Glutamatergic neuron (in vitro differentiated cells): ENCODE measurements around the gene ACAP2. TPM values are rescaled to one million over a fixed set of nuclear protein-coding genes. Genes with fewer than 3 reads are reported as not detected.

Experiments
- DNase-seq: peaks from one replicate; pipeline ENCODE4 v3.0.0; 2022
- H3K27ac Mint-ChIP-seq: one replicate; pipeline ENCODE4 v1.8.0; 2020; ENCODE audit warnings: mild to moderate bottlenecking, mixed read lengths, inconsistent platforms; ENCODE audit not compliant: unreplicated experiment
- H3K27me3 Mint-ChIP-seq: one replicate; pipeline ENCODE4 v1.8.0; 2020; ENCODE audit warnings: mild to moderate bottlenecking, moderate library complexity, mixed read lengths, inconsistent platforms; ENCODE audit not compliant: unreplicated experiment
- H3K36me3 Mint-ChIP-seq: one replicate; pipeline ENCODE4 v1.8.0; 2020; ENCODE audit warnings: mild to moderate bottlenecking, mixed read lengths, inconsistent platforms; ENCODE audit not compliant: unreplicated experiment
- H3K4me1 Mint-ChIP-seq: one replicate; pipeline ENCODE4 v1.8.0; 2020; ENCODE audit warnings: mild to moderate bottlenecking, low read depth, mixed read lengths, inconsistent platforms; ENCODE audit not compliant: unreplicated experiment
- H3K4me3 Mint-ChIP-seq: one replicate; pipeline ENCODE4 v1.8.0; 2020; ENCODE audit warnings: mild to moderate bottlenecking, mixed read lengths, inconsistent platforms; ENCODE audit not compliant: unreplicated experiment
- H3K9me3 Mint-ChIP-seq: one replicate; pipeline ENCODE4 v1.8.0; 2020; ENCODE audit warnings: mild to moderate bottlenecking, moderate library complexity, mixed read lengths, inconsistent platforms; ENCODE audit not compliant: unreplicated experiment
- total RNA-seq: library from RNA; stranded (reverse); fragmentation: NEBNext Ultra II Directional; extraction: Animal tissue kit (Norgen Biotek cat#: 25700); gene quantifications from one replicate; pipeline ENCODE4 v1.2.1, GENCODE V29; 2021; ENCODE audit not compliant: unreplicated experiment
- TF ChIP-seq, protein P1 (sequence below): fragments of 200-600 bp; sonication (generic); IDR thresholded peaks from one replicate; pipeline ENCODE4 v1.5.0; 2021; ENCODE audit not compliant: partially characterized antibody, unreplicated experiment

ACAP2 gene
- total RNA-seq, 1 donor from 2014 or later = 60.9 TPM

DNA sequence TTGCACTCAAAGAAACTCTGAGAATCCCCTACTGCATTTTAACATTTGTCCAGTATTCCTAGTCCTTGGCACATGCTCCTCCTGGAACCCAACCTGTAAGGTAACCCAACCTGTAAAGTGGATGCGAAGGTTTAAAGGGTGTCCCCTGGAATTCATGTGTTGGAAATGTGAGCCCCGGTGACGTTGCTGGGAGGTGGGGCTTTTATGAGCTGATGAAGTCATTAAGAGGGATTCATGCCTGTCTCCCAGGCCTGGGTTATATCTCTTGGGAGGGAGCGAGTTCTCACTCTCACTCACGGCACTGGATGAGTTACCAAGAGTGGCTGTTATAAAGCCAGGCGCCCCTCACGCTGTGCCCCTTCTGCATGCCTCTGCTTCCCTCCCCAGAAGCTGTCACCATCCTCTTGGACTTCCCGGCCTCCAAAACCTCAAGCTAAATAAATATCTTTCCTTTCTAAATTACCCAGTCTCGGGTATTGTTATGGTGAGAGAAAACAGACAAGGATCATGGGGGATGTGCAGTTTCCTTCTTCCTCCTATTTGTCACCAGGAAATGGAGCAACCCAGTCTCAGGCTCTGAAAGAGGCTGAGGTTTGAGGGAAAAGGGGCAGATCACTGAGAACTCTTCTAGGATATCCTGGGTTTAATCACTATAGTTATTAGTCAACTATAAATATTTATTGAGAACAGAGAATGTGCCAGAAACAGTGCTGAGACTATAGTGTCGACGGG, 179.5 kb downstream of the ACAP2 start:
- H3K27ac Mint-ChIP-seq = no peak overlapping the region
- peaks cover 35% of the 10 kb centered on the region for H3K4me1 Mint-ChIP-seq
- H3K4me3 Mint-ChIP-seq = no peak overlapping the region

DNA sequence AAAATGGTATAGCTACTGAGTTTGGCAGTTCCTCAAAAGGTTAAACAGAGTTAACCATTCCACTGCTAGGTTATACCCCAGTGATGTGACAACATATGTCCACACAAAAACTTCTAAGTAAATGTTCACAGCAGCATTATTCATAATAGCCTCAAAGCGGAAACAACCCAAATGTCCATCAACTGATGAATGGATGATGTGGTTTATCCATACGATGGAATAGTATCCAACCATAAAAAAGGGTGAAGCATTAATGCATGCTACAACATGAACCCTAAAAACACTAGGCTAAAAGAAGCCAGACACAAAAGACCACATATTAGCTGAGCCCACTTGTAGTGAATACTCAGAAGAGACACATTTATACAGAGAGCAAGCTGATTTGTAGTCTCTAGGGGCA, 180.9 kb downstream of the ACAP2 start:
- H3K9me3 Mint-ChIP-seq = peaks cover 4% of the 10 kb centered on the region
- H3K4me1 Mint-ChIP-seq = peaks cover 34% of the 10 kb centered on the region
- TF ChIP-seq, protein P1, sequence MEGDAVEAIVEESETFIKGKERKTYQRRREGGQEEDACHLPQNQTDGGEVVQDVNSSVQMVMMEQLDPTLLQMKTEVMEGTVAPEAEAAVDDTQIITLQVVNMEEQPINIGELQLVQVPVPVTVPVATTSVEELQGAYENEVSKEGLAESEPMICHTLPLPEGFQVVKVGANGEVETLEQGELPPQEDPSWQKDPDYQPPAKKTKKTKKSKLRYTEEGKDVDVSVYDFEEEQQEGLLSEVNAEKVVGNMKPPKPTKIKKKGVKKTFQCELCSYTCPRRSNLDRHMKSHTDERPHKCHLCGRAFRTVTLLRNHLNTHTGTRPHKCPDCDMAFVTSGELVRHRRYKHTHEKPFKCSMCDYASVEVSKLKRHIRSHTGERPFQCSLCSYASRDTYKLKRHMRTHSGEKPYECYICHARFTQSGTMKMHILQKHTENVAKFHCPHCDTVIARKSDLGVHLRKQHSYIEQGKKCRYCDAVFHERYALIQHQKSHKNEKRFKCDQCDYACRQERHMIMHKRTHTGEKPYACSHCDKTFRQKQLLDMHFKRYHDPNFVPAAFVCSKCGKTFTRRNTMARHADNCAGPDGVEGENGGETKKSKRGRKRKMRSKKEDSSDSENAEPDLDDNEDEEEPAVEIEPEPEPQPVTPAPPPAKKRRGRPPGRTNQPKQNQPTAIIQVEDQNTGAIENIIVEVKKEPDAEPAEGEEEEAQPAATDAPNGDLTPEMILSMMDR = no peak
- H3K27ac Mint-ChIP-seq = no peak overlapping the region
- H3K36me3 Mint-ChIP-seq = no peaks in the 10 kb centered on the region
- no peak for DNase-seq
- H3K27me3 Mint-ChIP-seq = peaks cover 4% of the 10 kb centered on the region
- H3K4me3 Mint-ChIP-seq = no peak overlapping the region

More for the DNA sequence above, 179.5 kb downstream of the ACAP2 start:
- TF ChIP-seq, protein P1 = no peak
- no peak for DNase-seq
- H3K9me3 Mint-ChIP-seq = peaks cover 1% of the 10 kb centered on the region
- no peaks in the 10 kb centered on the region for H3K36me3 Mint-ChIP-seq
- peaks cover 4% of the 10 kb centered on the region for H3K27me3 Mint-ChIP-seq

GRCh38 chr3:195260280-195260905, 182.4 kb downstream of the ACAP2 start:
- Mint-ChIP-seq H3K9me3 (peaks cover 6% of the 10 kb centered on the region), H3K36me3 (no peaks in the 10 kb centered on the region), H3K4me1 (peaks cover 31% of the 10 kb centered on the region), H3K4me3 (peak overlapping the region; percentile 83), H3K27ac (peak overlapping the region; percentile 73), H3K27me3 (peaks cover 3% of the 10 kb centered on the region)
- TF ChIP-seq, protein P1 = peak; percentile 47
- DNase-seq = no peak

- Mint-ChIP-seq H3K4me3 (peak overlapping the region; percentile 69), H3K36me3 (no peaks in the 10 kb centered on the region), H3K4me1 (peaks cover 36% of the 10 kb centered on the region), H3K9me3 (peaks cover 6% of the 10 kb centered on the region), H3K27ac (no peak overlapping the region), H3K27me3 (peaks cover 4% of the 10 kb centered on the region)
- peak; percentile 91 for DNase-seq
- TF ChIP-seq, protein P1 = peak; percentile 80
Observed at GRCh38 chr3:195259475-195260279, 183.1 kb downstream of the ACAP2 start.
